ENCODE measurements around the gene KCNMA1.

KCNMA1 gene

GRCh38 chr10:77563638-77564270, 73.9 kb downstream of the KCNMA1 start:
- DNase-seq (ENCODE audit: insufficient read length, low spot score) (no peak), FAIRE-seq (no peak)

DNA sequence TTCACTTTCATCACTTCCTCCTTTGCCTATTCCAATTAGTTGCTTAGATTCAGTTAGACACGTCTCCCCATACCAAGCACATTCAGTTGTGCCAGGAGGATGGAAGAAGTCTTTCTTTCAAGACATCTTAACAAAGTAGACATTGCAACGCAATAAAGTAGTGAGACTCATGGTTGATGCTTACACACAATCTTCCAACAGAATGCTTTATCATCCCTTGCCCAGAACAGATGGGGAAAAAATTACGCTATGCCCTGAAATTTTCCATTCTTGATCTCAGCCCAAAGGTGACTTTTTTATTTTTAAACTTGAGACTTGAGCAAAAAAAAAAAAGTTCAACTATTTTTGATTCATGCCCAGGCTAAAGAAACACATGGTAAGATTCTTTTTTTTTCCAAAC, 74.9 kb downstream of the KCNMA1 start:
- FAIRE-seq (no peak), DNase-seq (ENCODE audit: insufficient read length, low spot score) (no peak)

GRCh38 chr10:77561991-77562390, 75.6 kb downstream of the KCNMA1 start:
- DNase-seq (ENCODE audit: insufficient read length, low spot score) (no peak), FAIRE-seq (no peak)

- FAIRE-seq (no peak), DNase-seq (ENCODE audit: insufficient read length, low spot score) (no peak)
Measured at GRCh38 chr10:77560471-77560870, 77.1 kb downstream of the KCNMA1 start.

- no peak for FAIRE-seq
- DNase-seq (ENCODE audit: insufficient read length, low spot score) = no peak
Measured at GRCh38 chr10:77560052-77560451, 77.6 kb downstream of the KCNMA1 start.

DNA sequence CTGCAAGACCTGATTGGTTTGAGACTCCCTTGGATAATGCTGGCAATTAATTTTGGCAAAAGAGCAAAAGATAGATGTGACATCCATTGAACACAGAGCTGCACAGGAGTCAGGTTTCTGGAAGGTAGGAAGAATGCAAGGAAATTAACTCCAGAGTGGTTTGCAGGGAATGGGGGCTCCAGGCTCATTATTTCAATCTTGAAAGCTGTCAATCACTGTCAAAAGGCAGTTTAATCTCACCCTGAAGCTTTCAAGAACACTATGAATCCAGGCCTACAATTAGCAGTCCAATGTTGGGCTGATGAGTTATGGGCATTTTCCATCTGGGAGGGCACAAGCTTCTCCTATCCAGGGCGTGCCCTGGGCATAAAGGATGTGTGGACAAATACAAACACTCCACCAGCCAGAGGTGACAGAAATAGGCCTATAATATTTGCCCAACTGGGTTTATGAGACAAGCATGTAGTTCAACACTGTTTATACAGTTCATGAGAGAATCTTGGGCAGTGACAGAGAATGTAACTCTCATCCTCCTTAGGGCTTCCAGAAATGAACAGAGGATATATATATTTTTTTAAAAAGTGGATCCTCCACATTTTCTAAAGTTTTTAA, 80.5 kb downstream of the KCNMA1 start:
- no peak for DNase-seq (ENCODE audit: insufficient read length, low spot score)
- FAIRE-seq = no peak

- DNase-seq (ENCODE audit: insufficient read length, low spot score) = no peak
- no peak for FAIRE-seq
Measured at GRCh38 chr10:77555591-77556212, 81.9 kb downstream of the KCNMA1 start.

DNA sequence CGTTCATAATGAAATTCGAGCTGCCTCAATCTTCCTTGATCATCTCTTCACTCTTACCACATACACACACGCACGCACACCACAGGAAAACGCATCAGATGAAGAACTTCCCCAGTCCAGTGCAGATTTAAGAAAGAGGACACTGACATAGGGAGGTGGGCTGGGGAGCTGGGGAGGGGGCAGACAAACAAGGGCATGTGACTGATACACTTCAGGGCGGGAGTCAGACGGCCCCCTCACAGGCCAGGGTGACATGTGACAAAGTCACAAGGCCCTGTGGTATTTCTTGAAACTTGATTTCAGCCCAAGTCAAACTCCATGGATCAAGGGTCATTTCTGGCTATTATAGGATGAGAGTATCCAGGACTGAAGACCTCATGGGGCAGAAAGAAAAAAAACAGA, 82.6 kb downstream of the KCNMA1 start:
- FAIRE-seq (no peak), DNase-seq (ENCODE audit: insufficient read length, low spot score) (no peak)

GRCh38 chr10:77553966-77554365, 83.6 kb downstream of the KCNMA1 start:
- FAIRE-seq (no peak), DNase-seq (ENCODE audit: insufficient read length, low spot score) (no peak)

DNA sequence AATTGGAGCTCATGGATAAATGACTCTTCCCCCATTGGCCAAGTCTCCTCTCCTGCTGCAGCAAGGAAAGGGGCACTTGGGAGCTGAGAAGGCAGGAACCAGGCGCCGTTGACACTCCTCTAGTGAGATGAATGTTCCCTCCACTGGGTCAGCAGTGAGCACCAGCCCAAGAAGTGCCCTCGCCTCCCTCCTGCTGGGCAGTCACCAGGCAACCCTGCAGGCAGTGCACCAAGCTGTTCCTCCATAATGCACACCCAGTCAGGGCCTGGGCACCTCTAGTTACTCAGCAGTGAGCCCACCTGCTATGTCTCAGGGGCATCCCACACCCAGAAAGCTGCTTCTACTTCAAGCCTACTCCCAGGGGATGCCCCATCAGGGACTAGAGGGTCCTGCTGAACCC, 84.3 kb downstream of the KCNMA1 start:
- no peak for FAIRE-seq
- no peak for DNase-seq (ENCODE audit: insufficient read length, low spot score)

GRCh38 chr10:77552252-77552651, 85.4 kb downstream of the KCNMA1 start:
- no peak for FAIRE-seq
- no peak for DNase-seq (ENCODE audit: insufficient read length, low spot score)

DNA sequence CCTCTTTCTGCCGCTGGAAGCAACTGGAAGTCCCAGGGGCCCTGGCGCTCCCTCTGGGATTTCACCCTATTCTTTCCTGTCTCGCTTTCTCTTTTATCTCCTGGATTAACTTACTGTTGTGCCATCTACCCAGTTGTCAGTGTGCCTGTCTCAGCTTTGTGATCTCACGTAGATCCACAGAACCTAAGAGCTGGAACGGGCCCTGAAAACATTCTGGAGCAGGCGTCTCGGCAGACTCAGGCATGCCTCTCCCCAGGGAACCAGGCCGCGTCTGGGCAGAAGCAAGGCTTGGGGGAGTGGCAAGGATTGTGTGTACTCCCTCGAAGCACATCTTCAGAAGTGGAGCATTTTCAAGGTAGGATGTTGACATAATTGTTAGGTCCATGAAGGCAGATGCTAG, 87.2 kb downstream of the KCNMA1 start:
- DNase-seq (ENCODE audit: insufficient read length, low spot score) (no peak), FAIRE-seq (no peak)

DNA sequence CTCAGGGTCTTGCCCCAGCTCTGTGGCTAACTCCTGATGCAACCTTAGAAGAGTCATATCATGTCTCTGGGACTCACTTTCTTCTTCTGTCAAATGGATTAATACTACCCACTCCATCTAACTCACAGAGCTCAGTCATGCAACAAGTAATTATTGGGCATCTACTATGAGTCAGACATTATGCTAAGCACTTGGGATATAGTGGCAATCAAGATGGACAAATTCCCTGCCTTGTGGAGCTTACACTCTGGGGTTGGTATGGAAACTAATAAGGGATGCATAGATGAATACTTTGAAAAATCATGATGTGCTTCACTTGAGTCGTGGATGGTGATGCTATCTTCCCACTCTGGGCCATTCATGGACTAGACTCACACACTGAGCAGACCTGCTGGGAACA, 88.9 kb downstream of the KCNMA1 start:
- DNase-seq (ENCODE audit: insufficient read length, low spot score) (no peak), FAIRE-seq (no peak)

DNA sequence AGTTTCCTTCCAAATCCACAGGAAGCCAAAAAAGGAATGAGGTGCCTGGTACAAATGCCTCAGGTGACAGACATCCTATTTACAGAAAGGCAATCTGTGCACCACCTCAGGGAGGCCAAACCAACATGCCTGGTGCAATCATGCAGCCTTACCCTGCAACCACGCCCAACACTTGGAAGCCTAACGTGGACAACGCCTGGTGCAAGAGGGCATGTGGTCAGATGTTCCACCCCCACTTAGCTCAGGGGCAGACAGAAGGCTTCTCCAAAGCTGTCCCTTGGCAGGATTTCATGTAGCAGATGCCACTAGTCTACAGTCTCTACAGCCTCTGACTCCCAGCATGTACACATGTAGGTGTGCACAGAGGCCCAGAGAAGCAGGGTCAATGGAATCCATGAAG, 89.5 kb downstream of the KCNMA1 start:
- FAIRE-seq = no peak
- no peak for DNase-seq (ENCODE audit: insufficient read length, low spot score)

- no peak for FAIRE-seq
- no peak for DNase-seq (ENCODE audit: insufficient read length, low spot score)
Measured at GRCh38 chr10:77547307-77548050, 90.1 kb downstream of the KCNMA1 start.

DNA sequence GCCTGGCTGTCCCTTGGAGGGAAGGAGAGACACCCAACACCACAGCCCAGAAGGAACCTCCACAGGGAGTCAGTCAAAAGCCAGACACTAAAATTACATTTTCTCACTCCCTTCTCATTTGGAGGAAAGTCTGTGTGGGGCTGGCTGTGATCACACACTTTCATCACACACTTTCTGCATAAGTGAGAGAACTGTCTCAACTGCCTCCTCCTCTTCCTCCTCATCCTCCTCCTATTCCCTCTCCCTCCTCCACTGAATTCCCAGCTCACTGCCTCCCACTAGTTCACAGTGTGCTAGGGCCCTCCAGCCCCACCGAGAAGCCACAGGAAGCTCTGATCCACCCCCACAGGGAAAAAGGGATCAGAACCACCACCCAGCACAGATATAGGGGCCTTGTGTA, 91.6 kb downstream of the KCNMA1 start:
- DNase-seq (ENCODE audit: insufficient read length, low spot score) = no peak
- no peak for FAIRE-seq

DNA sequence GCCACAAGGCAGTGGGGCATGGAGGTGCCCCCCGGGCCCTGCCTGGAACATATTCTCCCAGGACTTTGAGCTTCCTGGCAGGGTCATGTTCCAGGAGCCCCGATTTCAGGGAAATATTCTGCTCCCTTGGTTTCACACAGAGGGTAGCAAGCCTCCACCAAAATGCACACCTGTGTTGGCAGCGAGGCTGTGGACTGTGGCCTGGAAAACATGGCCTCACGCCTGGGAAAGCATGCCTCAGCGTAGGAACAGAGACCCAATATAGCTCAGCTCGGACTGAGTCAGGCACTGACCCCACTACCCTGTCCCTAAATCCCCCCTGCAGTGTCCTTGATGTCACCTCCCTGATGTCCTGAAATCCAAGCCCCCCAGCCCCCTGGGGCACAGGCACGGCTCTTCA, 92.0 kb downstream of the KCNMA1 start:
- no peak for FAIRE-seq
- no peak for DNase-seq (ENCODE audit: insufficient read length, low spot score)

DNA sequence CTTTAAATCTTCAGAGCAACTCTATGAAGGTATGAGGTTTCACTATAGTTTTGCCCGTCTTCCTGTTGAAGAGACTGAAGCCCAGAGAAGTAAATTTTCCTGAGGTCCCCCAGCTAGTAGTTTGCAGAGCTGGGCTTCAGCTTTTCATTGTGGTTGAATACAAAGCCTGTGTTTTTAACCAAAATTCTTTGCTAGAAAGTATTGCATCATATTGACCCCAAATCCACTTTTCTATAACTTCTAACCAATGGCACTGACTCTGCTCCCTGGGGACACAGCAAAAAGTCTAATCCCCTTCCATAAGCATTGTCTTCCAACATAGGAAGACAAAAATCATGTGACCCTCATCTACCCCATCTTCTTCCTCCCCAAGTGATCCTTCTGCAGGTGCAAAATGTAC, 93.0 kb downstream of the KCNMA1 start:
- no peak for DNase-seq (ENCODE audit: insufficient read length, low spot score)
- FAIRE-seq = no peak

DNA sequence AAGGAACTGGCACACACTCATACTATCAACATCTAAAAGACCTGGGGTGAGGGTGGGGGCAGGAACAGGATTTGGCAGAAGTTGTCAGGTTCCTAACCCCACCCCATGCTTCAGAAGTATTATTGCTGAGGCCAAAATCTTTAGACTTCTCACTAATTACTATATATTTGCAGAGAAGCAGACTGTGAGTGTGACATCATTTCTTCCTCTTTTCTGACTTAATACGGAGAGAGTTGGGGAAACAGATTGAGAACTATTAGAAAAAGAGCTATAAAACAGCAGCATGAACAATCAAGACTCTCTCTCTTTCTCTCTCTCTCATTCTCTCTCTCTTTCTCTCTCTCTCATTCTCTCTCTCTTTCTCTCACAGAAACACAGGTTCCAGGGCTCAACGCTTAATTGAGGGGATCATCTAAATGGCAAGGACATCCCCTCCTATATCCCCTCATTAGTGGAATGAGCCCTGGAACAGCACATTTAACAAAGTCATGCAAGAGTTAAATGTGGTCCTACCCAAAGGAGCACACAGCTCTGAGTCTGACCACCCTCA, 94.8 kb downstream of the KCNMA1 start:
- no peak for DNase-seq (ENCODE audit: insufficient read length, low spot score)
- FAIRE-seq = no peak

- FAIRE-seq (no peak), DNase-seq (ENCODE audit: insufficient read length, low spot score) (no peak)
Measured at GRCh38 chr10:77541944-77542343, 95.7 kb downstream of the KCNMA1 start.

- DNase-seq (ENCODE audit: insufficient read length, low spot score) = no peak
- no peak for FAIRE-seq
Measured at GRCh38 chr10:77541247-77541646, 96.4 kb downstream of the KCNMA1 start.
